Activated T-cell treated with anti-CD3 and anti-CD28 coated beads for 4 hours (primary cell): ENCODE results near the gene DNAJC3.
"Not testable (repeated sequence)": the region's sequence is repeated elsewhere in the genome, so short reads cannot be mapped to it uniquely, and the experiment has no call there.

Source experiments
- DNase-seq: peaks from one replicate; pipeline ENCODE4 v3.0.0-alpha.2; 2020

DNAJC3 gene

DNA sequence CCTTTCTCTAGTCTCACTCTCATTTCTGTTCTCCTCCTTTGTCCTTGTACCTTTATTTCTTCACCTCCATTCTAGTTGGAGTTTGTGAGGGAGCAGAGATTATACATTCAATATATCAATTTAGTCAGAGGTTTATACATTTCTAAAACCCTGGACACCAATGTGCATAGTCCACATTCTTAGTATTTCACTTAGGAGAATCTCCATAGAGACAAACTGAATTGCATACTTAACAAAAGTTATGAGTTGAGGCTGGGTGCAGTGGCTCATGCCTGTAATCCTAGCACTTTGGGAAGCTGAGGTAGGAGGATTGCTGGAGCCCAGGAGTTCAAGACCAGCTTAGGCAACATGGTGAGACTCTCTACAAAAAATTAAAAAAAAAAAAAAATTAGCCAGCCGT, 45.3 kb downstream of the DNAJC3 start:
- no peak for DNase-seq

DNA sequence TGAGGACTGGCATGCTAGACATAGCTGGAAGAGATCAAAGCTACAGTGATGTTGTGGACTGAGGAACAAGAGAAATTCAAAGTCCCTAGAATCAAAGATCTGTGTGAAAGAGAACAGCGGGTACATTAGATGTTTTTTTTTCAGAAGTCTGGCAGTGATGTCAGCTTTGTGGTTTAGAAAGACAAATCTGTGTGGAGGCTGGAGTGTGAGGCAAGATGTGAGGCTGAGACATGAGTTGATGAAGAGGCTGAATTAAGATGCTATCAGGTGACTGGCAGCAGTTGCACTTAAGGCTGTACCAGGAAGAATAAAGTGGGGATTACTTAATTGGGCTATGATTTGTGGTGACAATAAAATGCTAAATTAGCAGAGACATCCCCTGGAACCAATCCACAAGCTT, 46.5 kb downstream of the DNAJC3 start:
- DNase-seq, result no peak

- DNase-seq, result no peak
Measured at GRCh38 chr13:95724252-95724651, 47.3 kb downstream of the DNAJC3 start.

- no peak for DNase-seq
Measured at GRCh38 chr13:95726876-95727275, 49.9 kb downstream of the DNAJC3 start.

GRCh38 chr13:95728957-95729356, 52.0 kb downstream of the DNAJC3 start:
- no peak for DNase-seq

- DNase-seq, result no peak
Measured at GRCh38 chr13:95734124-95734523, 57.2 kb downstream of the DNAJC3 start.

- DNase-seq, result not testable (repeated sequence)
Measured at GRCh38 chr13:95740071-95740978, 63.4 kb downstream of the DNAJC3 start.

DNA sequence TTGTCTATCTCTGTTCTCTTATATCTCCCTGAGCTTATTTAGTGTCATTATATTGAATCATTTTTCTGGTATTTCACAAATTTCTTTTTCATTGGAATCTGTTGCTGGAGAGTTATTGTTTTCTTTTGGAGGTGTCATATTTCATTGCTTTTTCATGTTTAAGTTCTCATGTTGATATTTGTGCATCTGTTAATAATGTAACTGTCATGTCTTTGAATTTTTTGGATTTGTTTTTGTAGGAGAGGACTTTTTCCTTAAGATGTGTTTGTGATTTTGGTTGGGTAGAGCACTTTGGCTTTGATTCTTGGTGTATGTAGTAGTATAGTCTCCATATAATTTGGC, 64.0 kb downstream of the DNAJC3 start:
- no peak for DNase-seq

GRCh38 chr13:95741584-95742563, 64.9 kb downstream of the DNAJC3 start:
- no peak for DNase-seq

GRCh38 chr13:95743192-95743591, 66.3 kb downstream of the DNAJC3 start:
- DNase-seq, result no peak

GRCh38 chr13:95745289-95745688, 68.3 kb downstream of the DNAJC3 start:
- DNase-seq, result no peak

- DNase-seq, result no peak
Measured at GRCh38 chr13:95745752-95746151, 68.8 kb downstream of the DNAJC3 start.

DNA sequence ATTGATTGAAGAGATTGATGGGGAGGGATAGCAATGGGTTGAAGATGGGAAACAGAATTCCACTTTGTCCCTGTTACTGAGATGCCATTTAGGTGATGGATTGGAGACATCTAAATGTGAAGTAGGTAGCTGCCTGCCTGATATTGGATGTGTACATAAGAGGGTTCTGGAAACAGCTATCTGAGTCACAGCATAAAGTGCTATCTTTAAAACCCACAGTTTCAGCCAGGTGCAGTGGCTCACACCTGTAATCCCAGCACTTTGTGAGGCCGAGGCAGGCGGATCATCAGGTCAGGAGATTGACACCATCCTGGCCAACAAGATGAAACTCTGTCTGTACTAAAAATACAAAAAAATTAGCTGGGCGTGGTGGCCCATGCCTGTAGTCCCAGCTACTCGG, 72.6 kb downstream of the DNAJC3 start:
- DNase-seq, result no peak

DNA sequence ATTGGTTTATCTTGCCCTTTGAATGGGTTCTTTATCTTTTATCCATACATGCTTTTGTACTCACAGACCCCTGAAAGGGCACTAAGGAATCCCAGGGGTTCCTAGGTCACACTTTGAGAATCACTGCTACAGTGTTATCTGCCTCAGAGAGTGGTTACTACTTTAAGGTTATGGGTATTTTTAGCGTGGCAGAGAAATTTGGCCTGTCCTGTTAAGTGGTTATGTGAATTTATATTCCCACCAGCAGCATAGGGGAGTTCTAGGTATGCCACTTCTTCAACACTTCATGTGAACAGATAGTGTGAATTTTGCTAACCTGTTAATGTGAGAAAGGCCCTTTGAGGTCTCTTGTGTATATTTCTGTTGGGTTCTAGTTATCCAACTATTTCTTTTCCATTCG, 75.7 kb downstream of the DNAJC3 start:
- DNase-seq, result no peak

GRCh38 chr13:95754069-95754468, 77.1 kb downstream of the DNAJC3 start:
- no peak for DNase-seq

DNA sequence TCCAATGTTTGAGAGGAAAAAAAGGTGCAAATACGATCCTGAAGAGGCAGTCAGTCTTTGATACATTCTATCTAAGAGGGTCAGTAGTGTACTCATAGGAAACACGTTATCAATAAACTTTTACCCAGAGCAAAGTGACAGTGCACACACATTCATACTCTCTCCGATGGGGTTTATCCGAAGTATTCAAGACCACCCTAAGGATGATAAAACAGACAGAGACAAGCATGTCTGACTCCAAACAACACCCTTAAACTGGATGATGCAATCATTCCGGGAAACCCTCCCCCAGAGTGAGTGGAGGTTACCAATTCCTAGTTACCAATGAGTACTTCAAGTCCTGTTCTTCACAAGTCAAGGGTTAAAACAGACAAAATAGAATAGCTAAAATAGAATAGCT, 79.1 kb downstream of the DNAJC3 start:
- DNase-seq, result no peak

GRCh38 chr13:95762626-95763025, 85.7 kb downstream of the DNAJC3 start:
- DNase-seq, result not testable (repeated sequence)

DNA sequence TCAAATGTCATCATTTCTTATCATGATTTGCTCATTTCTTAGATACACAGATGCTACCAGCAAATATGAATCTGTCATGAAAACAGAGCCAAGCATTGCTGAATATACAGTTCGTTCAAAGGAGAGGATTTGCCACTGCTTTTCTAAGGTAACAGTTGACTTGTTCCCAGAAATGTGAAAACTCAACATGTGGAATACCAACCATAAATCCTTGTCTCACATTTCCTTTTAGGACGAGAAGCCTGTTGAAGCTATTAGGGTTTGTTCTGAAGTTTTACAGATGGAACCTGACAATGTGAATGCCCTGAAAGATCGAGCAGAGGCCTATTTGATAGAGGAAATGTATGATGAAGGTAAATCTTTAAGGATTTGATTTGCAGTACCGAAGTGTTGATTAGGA, 86.7 kb downstream of the DNAJC3 start:
- DNase-seq, result no peak

DNA sequence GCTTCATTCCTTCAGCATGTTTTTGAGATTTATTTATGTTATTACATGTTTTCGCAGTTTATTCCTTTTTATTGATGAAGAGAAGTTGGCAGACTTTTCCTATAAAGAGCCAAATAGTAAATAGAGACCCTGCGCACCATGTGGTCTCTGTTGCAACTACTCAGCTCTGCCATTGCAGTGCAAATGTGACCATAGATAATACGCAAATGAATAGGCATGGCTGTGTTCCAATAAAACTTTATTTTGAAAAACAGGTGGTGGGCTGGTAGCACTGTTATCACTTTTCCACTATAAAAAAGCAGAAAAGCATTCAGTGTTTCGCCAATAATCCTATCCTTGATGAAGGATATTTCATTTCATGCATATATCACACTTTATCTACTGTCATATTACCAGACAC, 95.0 kb downstream of the DNAJC3 start:
- no peak for DNase-seq

- no peak for DNase-seq
Measured at GRCh38 chr13:95779522-95779921, 102.6 kb downstream of the DNAJC3 start.

- no peak for DNase-seq
Measured at GRCh38 chr13:95781016-95781415, 104.1 kb downstream of the DNAJC3 start.

DNA sequence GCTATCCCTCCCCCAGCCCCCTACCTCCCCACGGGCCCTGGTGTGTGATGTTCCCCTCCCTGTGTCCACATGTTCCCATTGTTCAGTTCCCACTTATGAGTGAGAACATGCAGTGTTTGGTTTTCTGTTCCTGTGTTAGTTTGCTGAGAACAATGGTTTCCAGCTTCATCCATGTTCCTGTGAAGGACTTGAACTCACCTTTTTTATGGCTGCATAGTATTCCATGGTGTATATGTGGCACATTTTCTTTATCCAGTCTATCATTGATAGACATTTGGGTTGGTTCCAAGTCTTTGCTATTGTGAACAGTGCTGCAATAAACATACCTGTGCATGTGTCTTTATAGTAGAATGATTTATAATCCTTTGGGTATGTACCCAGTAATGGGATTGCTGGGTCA, 105.0 kb downstream of the DNAJC3 start:
- DNase-seq, result not testable (repeated sequence)

DNA sequence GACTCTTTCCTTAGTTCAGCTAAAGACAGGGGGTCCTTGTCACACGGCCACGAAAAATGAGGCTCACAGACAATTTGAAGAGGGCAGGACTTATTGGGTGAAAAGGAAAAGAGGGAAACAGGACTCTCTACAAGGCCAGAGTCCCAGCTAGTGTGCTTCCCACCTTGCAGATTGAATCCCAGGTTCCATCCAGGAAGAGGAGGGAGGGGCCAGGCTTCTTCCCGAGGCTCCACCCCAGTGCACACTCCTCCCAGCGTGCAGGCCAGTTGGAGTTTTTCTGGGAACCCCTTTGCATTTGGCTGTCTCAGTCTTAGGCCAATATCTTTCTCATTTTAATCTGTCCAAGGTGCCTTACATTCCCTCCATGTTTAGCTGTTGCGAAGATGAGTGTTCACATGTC, 106.8 kb downstream of the DNAJC3 start:
- DNase-seq, result no peak
